OCI-LY7 (cell line): ENCODE measurements around the gene AKAP5.

ENCODE experiments used
- CTCF ChIP-seq: fragments of 200-600 bp; sonication (generic); conservative IDR thresholded peaks from 2 replicates; pipeline ENCODE4 v1.5.1; 2014; ENCODE audit warnings: mild to moderate bottlenecking, antibody characterized with exemption, low read length, moderate library complexity, mixed read lengths
- EZH2phosphoT487 ChIP-seq: fragments of 200-600 bp; sonication (generic); IDR thresholded peaks from 2 replicates; pipeline ENCODE4 v1.6.1; 2018; ENCODE audit warnings: low read depth, borderline replicate concordance, mild to moderate bottlenecking, mixed run types, antibody characterized with exemption, low read length, moderate library complexity, mixed read lengths

- TF ChIP-seq CTCF: no peak
- TF ChIP-seq EZH2phosphoT487: no peak
Observed at GRCh38 chr14:64493455-64493854, 28.2 kb downstream of the AKAP5 start.
